SKM-1 treated with dmso at 0.1 percent for 144 hours (cell line): ENCODE results near the gene ATOH7.
"Not testable (repeated sequence)": the region's sequence is repeated elsewhere in the genome, so short reads cannot be mapped to it uniquely, and the experiment has no call there.

Source experiments
- DNase-seq: peaks from one replicate; lab custom pipeline; 2025; ENCODE audit not compliant: unreplicated experiment; lab: John Stamatoyannopoulos, UW

Gene ATOH7

GRCh38 chr10:68231817-68232251 lies at the start of gene ATOH7:
TSS of gene ATOH7 (minus strand) at chr10:68232113. CDS start at chr10:68231677, 436 bp downstream.
- no peak for DNase-seq

GRCh38 chr10:68280758-68281157 lies 48.8 kb upstream of the ATOH7 start:
- DNase-seq = no peak

- not testable (repeated sequence) for DNase-seq
These were observed 47.2 kb upstream of the ATOH7 start for GRCh38 chr10:68278906-68279753.

GRCh38 chr10:68277814-68278213 lies 45.9 kb upstream of the ATOH7 start:
- DNase-seq = not testable (repeated sequence)

- no peak for DNase-seq
These were observed 44.3 kb upstream of the ATOH7 start for GRCh38 chr10:68276224-68276623.

- no peak for DNase-seq
These were observed 43.8 kb upstream of the ATOH7 start for GRCh38 chr10:68275600-68276126.

GRCh38 chr10:68272833-68273232 lies 40.9 kb upstream of the ATOH7 start:
- no peak for DNase-seq

GRCh38 chr10:68271196-68271882 lies 39.4 kb upstream of the ATOH7 start:
- no peak for DNase-seq

- DNase-seq = no peak
These were observed 37.8 kb upstream of the ATOH7 start for GRCh38 chr10:68269562-68270290.

GRCh38 chr10:68261132-68261856 lies 29.4 kb upstream of the ATOH7 start:
- no peak for DNase-seq

- DNase-seq = no peak
These were observed 21.4 kb upstream of the ATOH7 start for GRCh38 chr10:68253346-68253745.

- no peak for DNase-seq
These were observed 19.9 kb upstream of the ATOH7 start for GRCh38 chr10:68251625-68252495.

- DNase-seq = no peak
These were observed 19.2 kb upstream of the ATOH7 start for GRCh38 chr10:68251151-68251550.

GRCh38 chr10:68249297-68249696 lies 17.4 kb upstream of the ATOH7 start:
- no peak for DNase-seq

GRCh38 chr10:68247931-68248330 lies 16.0 kb upstream of the ATOH7 start:
- no peak for DNase-seq

- not testable (repeated sequence) for DNase-seq
These were observed 14.5 kb upstream of the ATOH7 start for GRCh38 chr10:68246397-68246796.

- DNase-seq = no peak
These were observed 10.1 kb upstream of the ATOH7 start for GRCh38 chr10:68242051-68242450.

GRCh38 chr10:68239596-68240150 lies 7.8 kb upstream of the ATOH7 start:
- DNase-seq = no peak

- DNase-seq = no peak
These were observed 7.2 kb upstream of the ATOH7 start for GRCh38 chr10:68239069-68239468.
